HepG2 (cell line): ENCODE data around the gene RILP. TPM values are rescaled to one million over a fixed set of nuclear protein-coding genes. Genes with fewer than 3 reads are reported as not detected.
A peak's percentile ranks its signal among the peaks of the same experiment; 100 is the strongest.

Source experiments
- ATAC-seq: fragments of 200-7000 bp; cut with Tn5 transposase; 3 replicates; pipeline ENCODE4 v1.9.1; 2020; ENCODE audit warnings: mild to moderate bottlenecking, moderate library complexity
- BruUV-seq: library from RNA; stranded (reverse); fragments of 400-500 nt; replicated peaks from 2 replicates; lab custom pipeline; 2021; lab: Mats Ljungman, UMichigan
- CTCF ChIA-PET: fragments of 300-600 bp; formaldehyde crosslinking; extraction: SDS; loops from one replicate; lab custom pipeline; 2021; ENCODE audit warnings: low total read pairs, inconsistent platforms, low intra/inter-chr PET ratio; lab: Yijun Ruan, JAX
- POLR2A ChIA-PET: fragments of 350-600 bp; sonication (Branson Sonifier 250); formaldehyde crosslinking; loops from one replicate; lab custom pipeline; 2020; ENCODE audit warnings: antibody characterized with exemption, inconsistent platforms; lab: Yijun Ruan, JAX
- DNase-seq: peaks from one replicate; pipeline ENCODE4 v3.0.0-alpha.2; 2015; ENCODE audit warnings: low spot score
- FAIRE-seq: peaks from 3 replicates; lab custom pipeline; 2011; peaks lifted over from hg19 to GRCh38; lab: Jason Lieb, UNC
- H2AFZ ChIP-seq: one replicate; pipeline ENCODE4 v1.6.1; 2011; ENCODE audit warnings: low read length, inconsistent platforms
- H3K27ac ChIP-seq: fragments of 300-600 bp; 3 replicates; pipeline ENCODE4 v1.8.0; 2011; ENCODE audit warnings: mixed run types, mild to moderate bottlenecking, mixed read lengths, low read length, inconsistent platforms; ENCODE audit not compliant: insufficient read depth; ENCODE audit errors: extremely low read length
- H3K27me3 ChIP-seq, 2 experiments: fragments of 200-600 bp in 1 of 2; 2 replicates in 1 of 2; 3 replicates in 1 of 2; pipeline versions ENCODE4 v1.6.0 to v1.8.0; 2011; ENCODE audit warnings: low read length in 2 of 2, mild to moderate bottlenecking in 2 of 2, moderate library complexity in 2 of 2, inconsistent platforms in 1 of 2; ENCODE audit not compliant: insufficient read depth in 2 of 2, control insufficient read depth in 1 of 2
- H3K36me3 ChIP-seq, 2 experiments: fragments of 200-600 bp in 1 of 2; replicated peaks in 1 of 2; 2 replicates in 1 of 2; 3 replicates in 1 of 2; pipeline versions ENCODE4 v1.5.1 to v1.8.0; 2011; ENCODE audit warnings: low read length in 2 of 2, inconsistent platforms in 1 of 2; ENCODE audit not compliant: insufficient read depth in 2 of 2, control insufficient read depth in 1 of 2
- H3K4me1 ChIP-seq: 2 replicates; pipeline ENCODE4 v1.5.1; 2012; ENCODE audit warnings: low read length, inconsistent platforms; ENCODE audit not compliant: insufficient read depth
- H3K4me2 ChIP-seq: 2 replicates; pipeline ENCODE4 v1.6.0; 2011; ENCODE audit warnings: low read depth, low read length, inconsistent platforms
- H3K4me3 ChIP-seq, 3 experiments: fragments of 200-600 bp in 1 of 3; sonication (generic), shearing (Covaris generic) in 1 of 3; replicated peaks in 1 of 3; 2 replicates each; pipeline ENCODE4 v1.5.1; 2011 to 2016; ENCODE audit warnings: low read length in 3 of 3, inconsistent platforms in 2 of 3, low read depth in 2 of 3, mild to moderate bottlenecking in 2 of 3, control low read depth in 1 of 3, mixed read lengths in 1 of 3; ENCODE audit not compliant: insufficient read depth in 1 of 3
- H3K79me2 ChIP-seq: one replicate; pipeline ENCODE4 v1.6.1; 2011; ENCODE audit warnings: low read length, inconsistent platforms; ENCODE audit not compliant: insufficient read depth
- H3K9ac ChIP-seq: 2 replicates; pipeline ENCODE4 v1.6.0; 2011; ENCODE audit warnings: mild to moderate bottlenecking, low read depth, low read length, inconsistent platforms; ENCODE audit not compliant: insufficient read depth
- H3K9me3 ChIP-seq: 2 replicates; pipeline ENCODE4 v1.5.1; 2012; ENCODE audit warnings: mild to moderate bottlenecking, low read length
- H4K20me1 ChIP-seq: 2 replicates; pipeline ENCODE4 v1.6.0; 2011; ENCODE audit warnings: inconsistent platforms, mild to moderate bottlenecking, low read length, moderate library complexity; ENCODE audit not compliant: insufficient read depth
- AGO1 ChIP-seq: fragments of 200-400 bp; formaldehyde crosslinking; IDR thresholded peaks from 2 replicates; pipeline ENCODE4 v1.6.1; 2017; ENCODE audit warnings: mild to moderate bottlenecking, low read depth, low read length, moderate library complexity; ENCODE audit not compliant: poor library complexity, severe bottlenecking
- AGO2 ChIP-seq: fragments of 200-400 bp; formaldehyde crosslinking; optimal IDR thresholded peaks from 2 replicates; pipeline ENCODE3; 2017; ENCODE audit warnings: mild to moderate bottlenecking, low read depth, low read length, moderate library complexity
- GZF1 ChIP-seq: sonication (generic); formaldehyde crosslinking; IDR thresholded peaks from 2 replicates; pipeline ENCODE4 v1.5.1; 2020; ENCODE audit warnings: mild to moderate bottlenecking, missing genetic modification reagents
- HNRNPL ChIP-seq: fragments of 200-400 bp; formaldehyde crosslinking; IDR thresholded peaks from 2 replicates; pipeline ENCODE4 v1.6.1; 2017; ENCODE audit warnings: mild to moderate bottlenecking, low read depth, low read length
- NRL ChIP-seq: sonication (generic); formaldehyde crosslinking; IDR thresholded peaks from 2 replicates; pipeline ENCODE4 v1.5.0; 2020; ENCODE audit warnings: missing genetic modification reagents, mild to moderate bottlenecking, moderate library complexity, borderline replicate concordance
- RCOR2 ChIP-seq: IDR thresholded peaks from 2 replicates; pipeline ENCODE4 v1.6.1; 2016; ENCODE audit warnings: missing biosample characterization, missing genetic modification reagents
- ZMYM3 ChIP-seq: sonication (generic); formaldehyde crosslinking; IDR thresholded peaks from 2 replicates; pipeline ENCODE4 v1.5.1; 2020; ENCODE audit warnings: mild to moderate bottlenecking, missing genetic modification reagents
- WGBS: methylation state at CpG from one replicate; pipeline ENCODE4 v1.1.6; 2017; ENCODE audit warnings: low lambda C conversion rate; 5-methylcytosine and 5-hydroxymethylcytosine counted together
- in situ Hi-C: cut with HindIII; loops from 2 replicates; pipeline ENCODE4 v1.10.0; 2017; ENCODE audit warnings: low pct_unique_long_range_greater_than_20kb; ENCODE audit not compliant: extremely low pct_ligation_motif_present
- intact Hi-C: fragments of 100-400 bp; cut with micrococcal nuclease; formaldehyde crosslinking; loops from one replicate; pipeline ENCODE4 v1.10.0; 2022; ENCODE audit not compliant: unreplicated experiment
- polyA plus RNA-seq, 8 experiments: library from polyadenylated mRNA; depleted of rRNA in 3 of 8; stranded (reverse) in 7 of 8; unstranded in 1 of 8; fragments of >200 nt; fragmentation: Illumina TruSeq in 4 of 8; extraction: Trizol in 4 of 8; gene quantifications; 2 replicates each; pipeline versions ENCODE4 v1.2.1 to v1.2.3, GENCODE V29; 2011 to 2016; ENCODE audit warnings: low read depth in 4 of 8, missing spikeins in 1 of 8, mixed read lengths in 1 of 8; ENCODE audit not compliant: insufficient read depth in 1 of 8
- total RNA-seq, 5 experiments: library from RNA; depleted of rRNA; stranded (reverse); fragments of >200 nt; fragmentation: Illumina TruSeq; extraction: Trizol; gene quantifications; 2 replicates each; pipeline ENCODE4 v1.2.3, GENCODE V29; 2016; ENCODE audit warnings: low read depth in 1 of 5

Gene RILP
- total and polyA plus RNA-seq, 2 of the 13 experiments (the other 11 are each of a cell fraction or from before 2014, with no cell fraction given), result 6.6 to 8.1 TPM

DNA sequence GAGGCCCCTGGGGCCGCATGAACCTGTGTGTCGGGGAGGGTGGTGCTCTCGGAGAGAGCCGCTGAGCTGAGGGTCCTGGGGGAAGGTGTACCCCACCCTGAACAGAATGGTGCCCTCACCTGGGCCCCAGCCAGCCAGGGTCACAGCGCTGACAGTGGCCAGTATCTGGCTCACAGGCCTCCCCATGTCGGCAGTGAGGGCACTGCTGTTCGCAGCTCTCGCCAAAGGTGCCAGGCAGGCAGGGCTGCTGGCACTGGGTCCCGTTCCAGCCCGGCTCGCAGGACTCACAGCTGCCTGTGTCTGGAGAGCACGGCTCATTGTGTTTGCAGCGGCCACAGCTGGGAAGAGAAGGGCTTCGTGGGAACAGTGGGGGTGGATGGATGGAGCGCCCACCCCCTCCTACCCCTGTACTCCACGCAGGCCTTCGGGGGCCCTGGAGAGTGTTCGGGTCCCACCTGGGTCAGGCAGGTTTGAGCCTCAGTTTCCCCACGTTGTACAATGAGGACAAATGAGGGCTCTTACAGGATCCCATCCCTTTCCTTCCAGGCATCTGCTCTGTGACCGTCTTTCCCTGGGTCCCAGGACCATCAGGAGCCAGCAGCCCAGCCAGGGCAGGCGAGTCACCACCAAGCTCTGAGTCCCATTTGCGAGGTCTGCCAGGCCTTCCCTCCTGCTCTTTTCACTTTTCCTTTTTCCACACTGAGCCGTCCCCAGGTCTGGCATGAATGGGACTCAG, 9.2 kb downstream of the RILP start:
- ATAC-seq (peak; percentile 4; the same call in 1 of the 3 replicates), DNase-seq (no peak), FAIRE-seq (no peak)
- Histone ChIP-seq H3K4me3 (no peak overlapping the region), H4K20me1 (no peaks in the 10 kb centered on the region), H3K9ac (no peak overlapping the region), H3K4me2 (peak overlapping the region; percentile 2; the same call in 1 of the 2 replicates), H3K27ac (no peak overlapping the region), H2AFZ (no peak overlapping the region), H3K36me3 (no peaks in the 10 kb centered on the region), H3K27me3 (peaks cover 5 to 46% of the 10 kb centered on the region in 2 experiments; a peak in 4 of 5 replicates)
- in situ Hi-C loops, result no loop called here
- ChIA-PET CTCF (no interaction called here), POLR2A (interaction anchor here (1.0 to 1.6 kb wide), 3 partner anchors 9 to 76 kb away, joined by 6 to 7 read pairs (median 6); partner anchors contain the start of genes RILP and SLC43A2)
- intact Hi-C loops, result no loop called here
- WGBS, result 32% methylated on average over 6 of the region's 23 CpGs
- no TSS peak for BruUV-seq
- TF ChIP-seq RCOR2, result no peak
- TF ChIP-seq AGO2, result peak; percentile 48
- peak; percentile 64 for TF ChIP-seq AGO1
- TF ChIP-seq HNRNPL, result 0 out of 2 replicates have a peak, but pooled peaks have one; percentile 46
- peak; percentile 30; the same call in 1 of the 2 replicates for TF ChIP-seq NRL (CRISPR knock-in tag)
- TF ChIP-seq GZF1 (CRISPR knock-in tag), result no peak
- TF ChIP-seq ZMYM3 (CRISPR knock-in tag), result no peak
- TF ChIP-seq, all 625 proteins: peak for 4
- H3K4me1 ChIP-seq, result peaks cover 53% of the 10 kb centered on the region
- H3K9me3 ChIP-seq, result no peaks in the 10 kb centered on the region
- H3K79me2 ChIP-seq, result no peaks in the 10 kb centered on the region
